HG03378 (cell line): ENCODE data around the gene NDUFB8.
"Not testable (repeated sequence)": the region's sequence is repeated elsewhere in the genome, so short reads cannot be mapped to it uniquely, and the experiment has no call there.

Experiments
- ATAC-seq: cut with Tn5 transposase; IDR thresholded peaks from one replicate; pipeline ENCODE4 v1.9.1; 2021; ENCODE audit warnings: mild to moderate bottlenecking, moderate library complexity; ENCODE audit not compliant: unreplicated experiment

The NDUFB8 gene

GRCh38 chr10:100529475-100530298 is at the start of gene NDUFB8:
TSS of gene NDUFB8 (minus strand) at chr10:100529871. CDS start at chr10:100529851, 20 bp downstream.
- no peak for ATAC-seq

GRCh38 chr10:100576282-100576635 is 46.6 kb upstream of the NDUFB8 start:
- ATAC-seq = no peak

- ATAC-seq = no peak
These were observed 46.1 kb upstream of the NDUFB8 start for GRCh38 chr10:100575585-100576281.

- not testable (repeated sequence) for ATAC-seq
These were observed 45.5 kb upstream of the NDUFB8 start for GRCh38 chr10:100575146-100575545.

- ATAC-seq = no peak
These were observed 41.6 kb upstream of the NDUFB8 start for GRCh38 chr10:100571084-100571856.

- ATAC-seq = no peak
These were observed 40.8 kb upstream of the NDUFB8 start for GRCh38 chr10:100570506-100570905.

- no peak for ATAC-seq
These were observed 40.2 kb upstream of the NDUFB8 start for GRCh38 chr10:100569687-100570481.

- ATAC-seq = no peak
These were observed 39.2 kb upstream of the NDUFB8 start for GRCh38 chr10:100568912-100569311.

- ATAC-seq = no peak
These were observed 38.2 kb upstream of the NDUFB8 start for GRCh38 chr10:100567826-100568225.

- ATAC-seq = no peak
These were observed 37.6 kb upstream of the NDUFB8 start for GRCh38 chr10:100567249-100567648.

- ATAC-seq = no peak
These were observed 36.9 kb upstream of the NDUFB8 start for GRCh38 chr10:100566561-100566960.

GRCh38 chr10:100565206-100565985 is 35.7 kb upstream of the NDUFB8 start:
- ATAC-seq = no peak

GRCh38 chr10:100562008-100562672 is 32.5 kb upstream of the NDUFB8 start:
- ATAC-seq = peak; percentile 65

GRCh38 chr10:100561005-100561404 is 31.3 kb upstream of the NDUFB8 start:
- no peak for ATAC-seq

GRCh38 chr10:100560248-100560647 is 30.6 kb upstream of the NDUFB8 start:
- ATAC-seq = no peak

- no peak for ATAC-seq
These were observed 25.2 kb upstream of the NDUFB8 start for GRCh38 chr10:100554902-100555301.

GRCh38 chr10:100553929-100554328 is 24.3 kb upstream of the NDUFB8 start:
- no peak for ATAC-seq

- ATAC-seq = no peak
These were observed 22.1 kb upstream of the NDUFB8 start for GRCh38 chr10:100551738-100552137.

- ATAC-seq = no peak
These were observed 21.5 kb upstream of the NDUFB8 start for GRCh38 chr10:100551196-100551595.
